NCI-H1105 (cell line): ENCODE results near the gene MAPKAP1.
"Not testable (repeated sequence)": the region's sequence is repeated elsewhere in the genome, so short reads cannot be mapped to it uniquely, and the experiment has no call there.

Experiments used
- DNase-seq: peaks from one replicate; lab custom pipeline; 2025; lab: John Stamatoyannopoulos, UW

Gene MAPKAP1

DNA sequence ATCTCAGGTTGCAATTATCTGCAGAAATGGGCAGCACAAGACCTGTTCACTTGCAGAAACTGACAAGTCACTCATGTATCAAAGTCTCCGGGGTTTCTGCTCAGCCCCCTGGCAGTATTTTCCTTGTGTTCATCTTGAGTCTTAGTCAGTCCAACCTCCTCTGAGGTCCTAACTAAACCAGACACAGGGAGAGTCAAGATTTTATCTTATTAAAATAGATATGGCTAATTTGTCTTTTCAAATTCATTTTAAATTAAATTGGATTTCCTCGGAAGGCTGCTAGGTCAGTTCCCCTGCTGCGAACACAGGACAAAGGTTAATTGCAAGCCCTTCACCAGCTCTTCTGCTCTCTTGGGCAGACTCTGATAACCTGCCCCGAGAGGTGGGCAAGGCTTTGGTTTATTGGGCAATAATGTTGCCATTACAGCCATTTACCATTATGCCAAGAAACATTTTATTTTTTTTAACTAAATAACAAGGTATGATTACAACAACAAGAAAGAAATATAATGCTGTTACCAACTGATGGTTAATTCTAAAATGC lies 103.5 kb downstream of the MAPKAP1 start:
- no peak for DNase-seq

DNA sequence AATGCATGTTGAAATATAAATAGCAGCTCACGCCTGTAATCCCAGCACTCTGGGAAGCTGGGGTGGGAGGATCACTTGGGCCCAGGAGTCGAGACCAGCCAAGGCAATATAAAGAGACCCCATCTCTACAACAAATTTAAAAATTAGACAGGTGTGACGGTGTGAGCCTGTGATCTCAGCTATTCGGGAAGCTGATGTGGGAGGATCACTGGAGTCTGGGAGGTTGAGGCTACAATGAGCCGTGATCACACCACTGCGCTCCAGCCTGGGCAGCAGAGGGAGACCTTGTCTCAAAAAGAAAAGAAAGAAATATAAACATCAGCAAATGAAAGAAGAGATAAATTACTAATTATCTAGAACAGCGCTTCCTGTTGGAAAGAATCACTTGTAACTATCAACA lies 105.0 kb downstream of the MAPKAP1 start:
- DNase-seq: no peak

DNA sequence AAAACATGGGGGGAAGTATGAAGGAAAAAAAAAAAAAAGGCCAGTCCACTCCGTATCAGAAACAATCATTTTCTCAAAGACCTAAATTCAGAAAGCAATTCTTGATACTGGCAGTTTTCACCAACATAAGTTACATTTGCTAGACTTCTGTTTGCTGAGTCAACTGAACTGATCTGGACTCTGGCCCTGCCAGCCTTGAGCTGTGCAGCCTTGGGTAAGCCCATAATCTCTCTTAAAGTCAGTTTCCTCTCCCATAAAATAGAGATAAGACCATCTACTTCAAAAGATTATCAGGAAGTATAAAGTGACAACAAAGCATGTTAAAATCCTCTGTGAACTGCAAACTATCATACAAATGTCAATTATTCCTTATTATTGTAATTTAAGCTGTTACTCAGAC lies 106.8 kb downstream of the MAPKAP1 start:
- DNase-seq: no peak

GRCh38 chr9:125594223-125594610 lies 112.8 kb downstream of the MAPKAP1 start:
- no peak for DNase-seq

- no peak for DNase-seq
These were observed 113.3 kb downstream of the MAPKAP1 start for GRCh38 chr9:125593581-125594222.

DNA sequence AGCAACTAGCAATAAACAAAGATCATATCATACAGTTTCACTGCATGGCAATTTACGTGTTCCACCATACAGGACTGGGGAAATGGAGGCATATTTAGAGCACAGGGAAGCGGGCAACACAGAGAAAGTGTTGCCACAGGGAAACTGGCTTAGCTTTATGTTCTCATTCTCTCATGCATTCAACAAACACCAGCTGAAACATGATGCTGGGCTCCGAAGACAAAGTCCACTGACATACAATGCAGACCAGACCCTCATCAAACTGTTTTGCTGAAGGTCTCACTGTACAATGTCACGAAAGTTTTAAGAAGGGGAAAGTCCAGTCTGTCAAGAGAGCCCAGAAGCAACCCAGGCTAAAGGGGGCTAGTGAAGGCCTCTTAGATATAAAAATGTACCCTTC lies 115.1 kb downstream of the MAPKAP1 start:
- no peak for DNase-seq

- no peak for DNase-seq
These were observed 115.8 kb downstream of the MAPKAP1 start for GRCh38 chr9:125591245-125591644.

- DNase-seq: no peak
These were observed 117.7 kb downstream of the MAPKAP1 start for GRCh38 chr9:125589287-125589686.

GRCh38 chr9:125587819-125588460 lies 119.1 kb downstream of the MAPKAP1 start:
- DNase-seq: no peak

GRCh38 chr9:125586172-125586511 lies 120.9 kb downstream of the MAPKAP1 start:
- DNase-seq: peak; percentile 19

GRCh38 chr9:125585503-125586171 lies 121.4 kb downstream of the MAPKAP1 start:
- no peak for DNase-seq

DNA sequence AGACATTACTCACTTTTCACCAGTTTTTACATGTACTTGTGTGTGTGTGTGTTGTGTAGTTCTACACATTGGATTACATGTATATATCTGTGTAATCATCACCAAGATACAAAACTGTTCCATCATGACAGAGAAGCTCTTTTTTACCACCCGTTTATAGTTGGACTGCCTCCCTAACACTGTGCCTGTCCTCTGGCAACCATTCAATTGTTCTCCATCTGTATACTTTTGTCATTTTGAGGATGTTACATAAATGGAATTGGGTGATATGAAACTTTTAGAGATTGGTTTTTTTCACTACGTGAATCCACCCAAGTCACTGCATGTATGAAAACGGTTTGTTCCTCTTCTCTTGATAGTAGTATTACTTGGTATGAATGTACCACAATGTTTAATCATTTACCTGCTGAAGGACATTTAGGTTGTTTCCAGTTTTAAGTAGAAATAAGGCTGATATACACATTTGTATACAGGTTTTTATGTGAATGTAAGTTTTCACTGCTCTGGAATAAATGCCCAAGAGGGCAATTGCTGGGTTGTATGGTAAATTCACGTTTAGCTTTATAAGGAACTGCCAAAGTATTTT lies 126.2 kb downstream of the MAPKAP1 start:
- no peak for DNase-seq

DNA sequence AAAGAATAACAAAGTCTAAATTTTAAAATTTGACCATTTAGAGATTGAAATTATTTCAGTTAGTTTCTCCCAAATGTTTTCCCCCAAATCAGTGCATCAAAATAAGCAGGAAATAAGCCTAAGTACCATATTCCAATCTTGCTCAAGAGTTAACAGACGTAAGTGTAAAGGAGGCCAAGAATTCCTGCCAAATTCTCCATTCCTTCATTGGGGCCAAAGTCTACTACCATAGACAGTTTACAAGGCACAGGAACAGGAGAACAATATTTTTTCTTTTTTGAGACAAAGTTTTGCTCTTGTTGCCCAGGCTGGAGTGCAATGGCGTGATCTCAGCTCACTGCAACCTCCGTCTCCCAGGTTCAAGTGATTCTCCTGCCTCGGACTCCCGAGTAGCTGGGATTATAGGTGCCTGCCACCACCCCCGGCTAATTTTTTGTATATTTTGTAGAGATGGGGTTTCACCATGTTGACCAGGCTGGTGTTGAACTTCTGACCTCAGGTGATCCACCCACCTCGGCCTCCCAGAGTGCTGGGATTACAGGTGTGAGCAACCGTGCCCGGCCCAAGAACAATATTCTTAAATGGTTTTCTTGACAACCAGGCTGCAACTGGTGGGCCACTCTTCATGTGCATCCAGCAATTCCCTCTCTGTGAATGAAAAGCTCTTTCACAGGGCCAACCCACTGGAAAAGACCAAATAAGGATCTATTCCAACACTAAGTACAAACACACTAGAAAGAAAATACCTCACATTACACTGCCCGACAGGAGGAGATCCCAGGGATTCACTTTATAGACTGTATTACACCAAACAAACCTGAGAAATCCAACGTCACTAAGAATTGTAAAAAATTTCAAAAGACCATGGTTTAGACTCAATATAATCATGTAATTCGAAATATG lies 127.7 kb downstream of the MAPKAP1 start:
- no peak for DNase-seq

DNA sequence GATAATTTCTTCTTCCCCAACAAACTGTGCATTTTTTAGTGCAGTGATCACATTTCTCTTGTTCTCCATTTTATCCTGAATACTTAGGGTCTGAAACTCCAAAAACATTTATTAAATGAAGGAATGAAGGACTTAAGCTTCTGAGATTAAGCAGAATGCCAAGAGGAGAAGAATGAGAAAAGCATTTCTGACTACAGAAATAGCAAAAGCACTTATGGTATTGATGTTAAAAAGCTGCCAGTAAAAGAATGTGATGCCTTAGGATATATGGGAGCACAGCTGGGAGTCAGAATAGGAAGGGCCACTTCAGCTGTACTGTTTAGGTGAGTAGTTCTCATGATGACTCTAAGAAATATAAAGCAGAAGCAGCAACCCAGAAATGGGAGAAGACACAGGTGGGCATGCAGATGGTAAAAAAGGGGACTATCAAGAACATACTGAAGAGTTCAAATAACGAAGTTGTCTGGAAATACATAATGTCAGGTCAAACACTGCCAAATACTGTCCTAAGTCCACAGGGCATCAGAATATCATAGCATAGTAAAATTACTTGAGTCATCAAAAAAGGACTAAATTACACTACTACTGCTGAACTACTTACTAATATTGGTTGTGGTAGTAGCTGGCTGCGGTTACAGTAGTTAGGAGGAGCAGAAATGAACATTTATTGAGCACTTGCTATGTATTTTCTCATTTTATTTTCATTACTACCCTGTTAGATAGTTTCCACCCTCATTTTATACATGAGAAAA lies 132.7 kb downstream of the MAPKAP1 start:
- no peak for DNase-seq

DNA sequence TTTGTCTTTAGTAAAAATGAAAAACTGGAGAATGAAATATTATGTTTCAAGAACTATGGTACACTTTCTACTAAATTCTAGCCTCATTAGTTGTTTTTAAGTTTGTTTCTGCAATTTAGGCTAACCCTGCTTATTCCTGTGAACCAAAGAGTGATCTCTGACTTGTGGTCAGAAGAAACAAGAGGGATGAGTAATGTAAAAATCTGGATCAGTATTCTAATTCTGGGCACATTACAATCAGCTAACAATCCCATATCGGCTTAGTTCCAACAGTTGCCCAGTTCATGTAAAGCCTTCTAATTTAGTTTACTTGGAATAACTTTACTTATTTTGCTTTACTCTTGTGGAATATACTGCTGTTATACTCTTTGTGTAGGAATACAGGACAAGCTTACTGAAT lies 134.5 kb downstream of the MAPKAP1 start:
- DNase-seq: not testable (repeated sequence)

GRCh38 chr9:125571824-125572223 lies 135.2 kb downstream of the MAPKAP1 start:
- DNase-seq: not testable (repeated sequence)

- DNase-seq: no peak
These were observed 136.8 kb downstream of the MAPKAP1 start for GRCh38 chr9:125570246-125570645.

DNA sequence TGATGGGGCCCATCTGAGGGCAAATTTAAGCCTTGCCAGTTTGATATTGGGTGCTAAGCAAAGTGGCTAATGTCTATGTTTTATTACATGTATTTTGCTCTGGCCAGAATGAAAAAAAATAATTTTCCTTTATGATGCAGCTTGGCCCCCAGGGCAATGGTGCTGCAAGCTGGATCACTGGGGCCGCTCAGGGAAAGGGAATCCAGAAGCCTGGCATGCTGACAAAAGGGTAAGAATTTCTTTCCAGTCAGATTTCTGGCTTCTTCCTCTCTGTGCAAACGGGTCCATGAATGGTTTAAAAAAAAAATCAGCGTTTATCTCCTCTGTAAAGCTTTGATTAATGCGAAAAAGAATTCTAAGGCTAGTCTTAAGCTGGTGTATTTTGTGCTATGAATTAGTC lies 138.4 kb downstream of the MAPKAP1 start:
- DNase-seq: no peak

DNA sequence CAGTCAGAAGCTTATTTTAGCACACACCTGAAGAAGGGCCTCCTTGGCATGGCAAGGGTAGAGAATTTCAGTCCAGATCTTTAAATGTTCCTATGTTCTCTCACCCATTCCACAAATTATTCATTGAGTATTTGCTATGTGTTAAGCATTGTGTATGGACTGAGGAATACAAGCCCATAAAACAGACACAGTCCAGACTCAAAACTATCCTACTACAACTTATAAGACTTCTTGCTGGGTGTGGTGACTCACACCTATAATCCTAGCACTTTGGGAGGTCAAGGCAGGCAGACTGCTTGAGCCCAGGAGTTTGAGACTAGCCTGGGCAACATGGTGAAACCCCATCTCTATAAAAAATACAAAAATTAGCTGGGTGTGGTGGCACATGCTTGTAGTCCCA lies 141.0 kb downstream of the MAPKAP1 start:
- DNase-seq: not testable (repeated sequence)

DNA sequence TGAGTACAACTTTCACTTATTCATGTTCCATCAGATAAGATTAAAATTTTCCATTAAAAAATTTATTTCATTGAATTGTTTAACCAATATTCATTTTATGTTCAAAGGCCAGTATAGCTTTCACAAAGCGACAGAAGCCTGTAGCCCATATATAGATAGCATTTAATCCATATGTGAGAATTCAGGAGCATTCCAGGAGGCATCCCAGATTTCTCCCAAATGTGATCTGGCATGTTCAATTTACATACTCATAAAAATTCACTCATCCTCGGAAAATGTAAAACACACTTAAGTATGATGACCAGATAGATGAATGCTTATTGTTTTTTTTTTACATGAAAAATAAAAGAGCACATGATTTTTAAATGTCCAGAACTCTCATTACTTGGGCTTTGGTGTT lies 141.9 kb downstream of the MAPKAP1 start:
- no peak for DNase-seq

GRCh38 chr9:125564631-125565030 lies 142.4 kb downstream of the MAPKAP1 start:
- no peak for DNase-seq
